Osteoblast (primary cell): ENCODE results near the gene EEIG2. TPM values are rescaled to one million over a fixed set of nuclear protein-coding genes. Genes with fewer than 3 reads are reported as not detected.
"Not testable (repeated sequence)": the region's sequence is repeated elsewhere in the genome, so short reads cannot be mapped to it uniquely, and the experiment has no call there.

Source experiments
- DNase-seq: peaks from one replicate; pipeline ENCODE4 v3.0.0; 2011; ENCODE audit warnings: low spot score, mixed read lengths; ENCODE audit not compliant: insufficient read length; ENCODE audit errors: missing footprints
- H2AFZ ChIP-seq: 2 replicates; pipeline ENCODE4 v1.6.0; 2011; ENCODE audit warnings: mild to moderate bottlenecking, low read length
- H3K27ac ChIP-seq: 2 replicates; pipeline ENCODE4 v1.5.1; 2011; ENCODE audit warnings: mild to moderate bottlenecking, low read depth, low read length, moderate library complexity
- H3K27me3 ChIP-seq: 2 replicates; pipeline ENCODE4 v1.6.0; 2012; ENCODE audit warnings: mild to moderate bottlenecking, control low read depth, inconsistent platforms, low read length, moderate library complexity; ENCODE audit not compliant: insufficient read depth
- H3K36me3 ChIP-seq: 2 replicates; pipeline ENCODE4 v1.5.1; 2011; ENCODE audit warnings: mild to moderate bottlenecking, low read length, control low read depth, moderate library complexity; ENCODE audit not compliant: insufficient read depth
- H3K4me1 ChIP-seq: 2 replicates; pipeline ENCODE4 v1.5.1; 2011; ENCODE audit warnings: mild to moderate bottlenecking, low read length, control low read depth, moderate library complexity; ENCODE audit not compliant: insufficient read depth
- H3K4me2 ChIP-seq: 2 replicates; pipeline ENCODE4 v1.6.0; 2011; ENCODE audit warnings: mild to moderate bottlenecking, low read length; ENCODE audit not compliant: insufficient read depth
- H3K4me3 ChIP-seq: fragments of 200-600 bp; sonication (generic); 3 replicates; pipeline ENCODE4 v1.5.1; 2012; ENCODE audit warnings: mild to moderate bottlenecking, low read length, inconsistent platforms; ENCODE audit not compliant: insufficient read depth
- H3K79me2 ChIP-seq: 2 replicates; pipeline ENCODE4 v1.6.0; 2012; ENCODE audit warnings: mild to moderate bottlenecking, low read length, control low read depth, inconsistent platforms; ENCODE audit not compliant: insufficient read depth
- H3K9me3 ChIP-seq: 2 replicates; pipeline ENCODE4 v1.5.1; 2011; ENCODE audit warnings: low read depth, low read length, control low read depth
- H4K20me1 ChIP-seq: 2 replicates; pipeline ENCODE4 v1.6.0; 2012; ENCODE audit warnings: mild to moderate bottlenecking, low read length, control low read depth; ENCODE audit not compliant: insufficient read depth
- total RNA-seq: library from RNA; depleted of rRNA; stranded (reverse); fragments of >200 nt; gene quantifications from 2 replicates; pipeline ENCODE4 v1.2.3, GENCODE V29; 2012
- TF ChIP-seq, protein P1 (sequence below): IDR thresholded peaks from 2 replicates; pipeline ENCODE4 v1.5.1; 2011; ENCODE audit warnings: mild to moderate bottlenecking, low read depth, low read length, moderate library complexity; ENCODE audit errors: extremely low read depth

EEIG2 gene
- total RNA-seq, 1 donor, result 11.2 TPM

GRCh38 chr1:108513044-108513415 is 46.9 kb upstream of the EEIG2 start:
- TF ChIP-seq, protein P1, sequence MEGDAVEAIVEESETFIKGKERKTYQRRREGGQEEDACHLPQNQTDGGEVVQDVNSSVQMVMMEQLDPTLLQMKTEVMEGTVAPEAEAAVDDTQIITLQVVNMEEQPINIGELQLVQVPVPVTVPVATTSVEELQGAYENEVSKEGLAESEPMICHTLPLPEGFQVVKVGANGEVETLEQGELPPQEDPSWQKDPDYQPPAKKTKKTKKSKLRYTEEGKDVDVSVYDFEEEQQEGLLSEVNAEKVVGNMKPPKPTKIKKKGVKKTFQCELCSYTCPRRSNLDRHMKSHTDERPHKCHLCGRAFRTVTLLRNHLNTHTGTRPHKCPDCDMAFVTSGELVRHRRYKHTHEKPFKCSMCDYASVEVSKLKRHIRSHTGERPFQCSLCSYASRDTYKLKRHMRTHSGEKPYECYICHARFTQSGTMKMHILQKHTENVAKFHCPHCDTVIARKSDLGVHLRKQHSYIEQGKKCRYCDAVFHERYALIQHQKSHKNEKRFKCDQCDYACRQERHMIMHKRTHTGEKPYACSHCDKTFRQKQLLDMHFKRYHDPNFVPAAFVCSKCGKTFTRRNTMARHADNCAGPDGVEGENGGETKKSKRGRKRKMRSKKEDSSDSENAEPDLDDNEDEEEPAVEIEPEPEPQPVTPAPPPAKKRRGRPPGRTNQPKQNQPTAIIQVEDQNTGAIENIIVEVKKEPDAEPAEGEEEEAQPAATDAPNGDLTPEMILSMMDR, result no peak
- no peaks in the 10 kb centered on the region for H4K20me1 ChIP-seq
- H3K9me3 ChIP-seq, result no peaks in the 10 kb centered on the region
- no peak for DNase-seq
- H3K36me3 ChIP-seq, result no peaks in the 10 kb centered on the region
- H3K4me1 ChIP-seq, result no peaks in the 10 kb centered on the region
- H2AFZ ChIP-seq, result no peak overlapping the region
- no peaks in the 10 kb centered on the region for H3K79me2 ChIP-seq
- no peak overlapping the region for H3K4me3 ChIP-seq
- H3K4me2 ChIP-seq, result peak overlapping the region; percentile 25
- H3K27ac ChIP-seq, result no peak overlapping the region
- H3K27me3 ChIP-seq, result no peaks in the 10 kb centered on the region

- not testable (repeated sequence) for H3K36me3 ChIP-seq, H3K27ac ChIP-seq, H4K20me1 ChIP-seq, H3K9me3 ChIP-seq, H3K27me3 ChIP-seq, DNase-seq, H3K79me2 ChIP-seq, H3K4me1 ChIP-seq, H2AFZ ChIP-seq, H3K4me3 ChIP-seq, H3K4me2 ChIP-seq
Measured at GRCh38 chr1:108513914-108514313, 46.0 kb upstream of the EEIG2 start.

DNA sequence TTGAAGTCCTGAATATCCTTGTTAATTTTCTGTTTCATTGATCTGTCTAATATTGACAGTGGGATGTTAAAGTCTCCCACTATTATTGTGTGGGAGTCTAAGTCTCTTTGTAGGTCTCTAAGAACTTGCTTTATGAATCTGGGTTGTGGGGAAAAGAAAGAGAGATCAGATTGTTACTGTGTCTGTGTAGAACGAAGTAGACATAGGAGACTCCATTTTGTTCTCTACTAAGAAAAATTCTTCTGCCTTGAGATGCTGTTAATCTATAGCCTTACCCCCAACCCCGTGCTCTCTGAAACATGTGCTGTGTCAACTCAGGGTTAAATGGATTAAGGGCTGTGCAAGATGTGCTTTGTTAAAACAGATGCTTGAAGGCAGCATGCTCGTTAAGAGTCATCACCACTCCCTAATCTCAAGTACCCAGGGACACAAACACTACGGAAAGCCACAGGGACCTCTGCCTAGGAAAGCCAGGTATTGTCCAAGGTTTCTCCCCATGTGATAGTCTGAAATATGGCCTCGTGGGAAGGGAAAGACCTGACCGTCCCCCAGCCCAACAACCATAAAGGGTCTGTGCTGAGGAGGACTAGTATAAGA is 42.5 kb upstream of the EEIG2 start:
- not testable (repeated sequence) for H3K4me2 ChIP-seq, H3K27me3 ChIP-seq, H3K36me3 ChIP-seq, H3K79me2 ChIP-seq, H3K4me3 ChIP-seq, DNase-seq, H2AFZ ChIP-seq, H4K20me1 ChIP-seq, H3K27ac ChIP-seq, H3K4me1 ChIP-seq, H3K9me3 ChIP-seq

DNA sequence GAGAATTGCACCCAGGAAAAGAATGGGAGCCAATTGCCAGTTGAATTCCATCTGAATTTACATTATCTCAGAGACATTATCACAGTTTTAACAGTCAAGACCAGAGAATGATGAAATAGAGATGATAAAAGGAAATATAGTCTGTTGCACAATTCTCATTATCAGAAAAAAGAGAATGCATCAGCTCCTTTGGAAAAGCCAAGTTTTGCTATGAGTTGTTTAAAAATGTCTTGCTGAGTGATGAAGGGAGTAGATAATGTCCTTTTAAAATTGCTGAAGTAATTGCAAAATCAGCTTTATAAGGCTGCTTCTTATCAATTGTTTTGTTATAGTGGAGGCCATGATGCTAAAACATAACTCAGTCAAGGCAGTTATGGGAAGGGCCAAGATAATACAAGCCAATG is 37.9 kb upstream of the EEIG2 start:
- Histone ChIP-seq H4K20me1 (no peaks in the 10 kb centered on the region), H3K27me3 (peaks cover 6% of the 10 kb centered on the region), H3K79me2 (no peaks in the 10 kb centered on the region), H3K27ac (no peak overlapping the region), H2AFZ (no peak overlapping the region), H3K4me2 (no peak overlapping the region), H3K4me3 (no peak overlapping the region), H3K4me1 (no peaks in the 10 kb centered on the region), H3K9me3 (no peaks in the 10 kb centered on the region), H3K36me3 (no peaks in the 10 kb centered on the region)
- TF ChIP-seq, protein P1, result no peak
- DNase-seq, result no peak

DNA sequence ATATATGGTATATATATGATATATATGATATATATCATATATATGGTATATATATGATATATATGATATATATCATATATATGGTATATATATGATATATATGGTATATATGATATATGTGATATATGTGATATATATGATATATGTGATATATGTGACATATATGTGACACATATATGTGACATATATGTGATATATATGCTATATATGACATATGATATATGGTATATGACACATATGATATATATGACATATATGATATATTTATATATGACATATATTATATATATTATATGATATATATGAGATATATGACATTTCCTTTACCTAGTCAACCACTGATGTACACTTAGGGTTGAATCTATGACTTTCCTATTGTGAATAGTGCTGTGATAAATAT is 36.1 kb upstream of the EEIG2 start:
- no peaks in the 10 kb centered on the region for H3K4me1 ChIP-seq
- no peaks in the 10 kb centered on the region for H3K9me3 ChIP-seq
- H3K79me2 ChIP-seq, result no peaks in the 10 kb centered on the region
- H3K4me2 ChIP-seq, result no peak overlapping the region
- H3K4me3 ChIP-seq, result no peak overlapping the region
- H3K27me3 ChIP-seq, result peaks cover 6% of the 10 kb centered on the region
- TF ChIP-seq, protein P1, result no peak
- no peak for DNase-seq
- H4K20me1 ChIP-seq, result no peaks in the 10 kb centered on the region
- H3K27ac ChIP-seq, result no peak overlapping the region
- H2AFZ ChIP-seq, result no peak overlapping the region
- H3K36me3 ChIP-seq, result no peaks in the 10 kb centered on the region
